ENCODE data around the gene HIP1. TPM values are rescaled to one million over a fixed set of nuclear protein-coding genes. Genes with fewer than 3 reads are reported as not detected.
A peak's percentile ranks its signal among the peaks of the same experiment; 100 is the strongest.

Gene HIP1
- total and polyA plus RNA-seq, 2 of the 13 experiments (the other 11 are each of a cell fraction or from before 2014, with no cell fraction given), result 4.5 to 6.2 TPM

- no peak for TF ChIP-seq HMGXB3 (CRISPR knock-in tag; IDR thresholded peaks at IDR 0.05; ENCODE audit: borderline replicate concordance)
- TF ChIP-seq RARA (CRISPR knock-in tag; IDR thresholded peaks at IDR 0.05), result peak; percentile 30; the same call in 1 of the 2 replicates
- TF ChIP-seq GLMP (CRISPR knock-in tag; IDR thresholded peaks at IDR 0.05; ENCODE audit: borderline replicate concordance), result no peak
- TF ChIP-seq ZNF567 (CRISPR knock-in tag; IDR thresholded peaks at IDR 0.05; ENCODE audit: borderline replicate concordance), result no peak
- TF ChIP-seq ZBTB21 (CRISPR knock-in tag; IDR thresholded peaks at IDR 0.05), result no peak
- no peak for TF ChIP-seq PAXIP1 (CRISPR knock-in tag; conservative IDR thresholded peaks at IDR 0.05)
- TF ChIP-seq ZFP90 (CRISPR knock-in tag; IDR thresholded peaks at IDR 0.05; ENCODE audit: borderline replicate concordance), result no peak
- TF ChIP-seq MAFG (CRISPR knock-in tag; IDR thresholded peaks at IDR 0.05), result peak; percentile 63; the same call in 1 of the 2 replicates
- TF ChIP-seq BCL6 (CRISPR knock-in tag; IDR thresholded peaks at IDR 0.05), result peak; percentile 92
- TF ChIP-seq ZNF709 (CRISPR knock-in tag; IDR thresholded peaks at IDR 0.05), result no peak
- no peak for TF ChIP-seq HNF1A (IDR thresholded peaks at IDR 0.05; ENCODE audit: low read depth)
- TF ChIP-seq HNF1A (CRISPR knock-in tag; IDR thresholded peaks at IDR 0.05; ENCODE audit: borderline replicate concordance), result no peak
- no peak for TF ChIP-seq CBFB (CRISPR knock-in tag; IDR thresholded peaks at IDR 0.05)
- no peak for TF ChIP-seq ZNF775 (CRISPR knock-in tag; IDR thresholded peaks at IDR 0.05; ENCODE audit: borderline replicate concordance)
- TF ChIP-seq TEAD2 (CRISPR knock-in tag; IDR thresholded peaks at IDR 0.05), result no peak
These were observed 121.0 kb downstream of the HIP1 start (continued) for GRCh38 chr7:75617634-75618234.

Measured in HepG2 (cell line).